ENCODE measurements around the gene NT5M. TPM values are rescaled to one million over a fixed set of nuclear protein-coding genes. Genes with fewer than 3 reads are reported as not detected.
A peak's percentile ranks its signal among the peaks of the same experiment; 100 is the strongest.
"Not testable (repeated sequence)": the region's sequence is repeated elsewhere in the genome, so short reads cannot be mapped to it uniquely, and the experiment has no call there.

Gene NT5M
- total RNA-seq = under 1 TPM in 1 of 2 donors, not detected in 1; 0.92 TPM

- Histone ChIP-seq H3K27me3 (replicated peaks; ENCODE audit: insufficient read depth) (no peaks in the 10 kb centered on the region), H3K4me1 (ENCODE audit: control insufficient read depth in 1 of 2, low read depth in 2 of 2) (peaks cover 8 to 20% of the 10 kb centered on the region in 2 donors), H3K4me3 (peak within 1 kb of the TSS; percentile 67), H3K36me3 (no peaks in the 10 kb centered on the region), H3K9me3 (no peaks in the 10 kb centered on the region), H3K27ac (peak within 1 kb of the TSS; percentile 38 to 43)
- no peak for TF ChIP-seq CTCF (IDR thresholded peaks at IDR 0.05)
- DNase-seq (ENCODE audit: low spot score) (peak; percentile 19), ATAC-seq (ENCODE audit: insufficient number of reproducible peaks, low FRiP score, low read depth) (no peak)
Measured at GRCh38 chr17:17303010-17303846, at the start of gene NT5M. Gene NT5M, plus strand, starts transcription at chr17:17303373. Its CDS starts 178 bp downstream, at chr17:17303551.

- Histone ChIP-seq H3K4me3 (no peak overlapping the region), H3K36me3 (peaks cover 49% of the 10 kb centered on the region), H3K27ac (no peak overlapping the region), H3K9me3 (no peaks in the 10 kb centered on the region), H3K4me1 (ENCODE audit: control insufficient read depth in 1 of 2, low read depth in 2 of 2) (no peaks in the 10 kb centered on the region), H3K27me3 (replicated peaks; ENCODE audit: insufficient read depth) (no peaks in the 10 kb centered on the region)
- no peak for DNase-seq (ENCODE audit: low spot score)
- no peak for TF ChIP-seq CTCF (IDR thresholded peaks at IDR 0.05)
- no peak for ATAC-seq (ENCODE audit: insufficient number of reproducible peaks, low FRiP score, low read depth)
Measured at GRCh38 chr17:17253406-17253805, 49.8 kb upstream of the NT5M start.

- TF ChIP-seq CTCF (IDR thresholded peaks at IDR 0.05) = no peak
- Histone ChIP-seq H3K27me3 (replicated peaks; ENCODE audit: insufficient read depth) (no peaks in the 10 kb centered on the region), H3K9me3 (no peaks in the 10 kb centered on the region), H3K4me3 (no peak overlapping the region), H3K27ac (no peak overlapping the region), H3K4me1 (ENCODE audit: control insufficient read depth in 1 of 2, low read depth in 2 of 2) (no peaks in the 10 kb centered on the region), H3K36me3 (peaks cover 52% of the 10 kb centered on the region)
- no peak for ATAC-seq (ENCODE audit: insufficient number of reproducible peaks, low FRiP score, low read depth)
- DNase-seq (ENCODE audit: low spot score) = no peak
Measured at GRCh38 chr17:17254036-17254435, 49.1 kb upstream of the NT5M start.

- H3K36me3 ChIP-seq = peaks cover 65% of the 10 kb centered on the region
- not testable (repeated sequence) for H3K27ac ChIP-seq; H3K4me1 ChIP-seq (ENCODE audit: control insufficient read depth in 1 of 2, low read depth in 2 of 2); H3K4me3 ChIP-seq; ATAC-seq (ENCODE audit: insufficient number of reproducible peaks, low FRiP score, low read depth); H3K27me3 ChIP-seq (replicated peaks; ENCODE audit: insufficient read depth); DNase-seq (ENCODE audit: low spot score); H3K9me3 ChIP-seq
Measured at GRCh38 chr17:17255689-17256088, 47.5 kb upstream of the NT5M start.

- Histone ChIP-seq H3K27me3 (replicated peaks; ENCODE audit: insufficient read depth) (no peaks in the 10 kb centered on the region), H3K36me3 (peaks cover 66% of the 10 kb centered on the region)
- no peak for TF ChIP-seq CTCF (IDR thresholded peaks at IDR 0.05)
Measured at GRCh38 chr17:17256316-17256715, 46.9 kb upstream of the NT5M start.

More at GRCh38 chr17:17256316-17256715, 46.9 kb upstream of the NT5M start:
- Histone ChIP-seq H3K9me3 (no peaks in the 10 kb centered on the region), H3K4me1 (ENCODE audit: control insufficient read depth in 1 of 2, low read depth in 2 of 2) (no peaks in the 10 kb centered on the region), H3K4me3 (no peak overlapping the region), H3K27ac (no peak overlapping the region)
- no peak for DNase-seq (ENCODE audit: low spot score)
- ATAC-seq (ENCODE audit: insufficient number of reproducible peaks, low FRiP score, low read depth) = no peak

Data from thoracic aorta (tissue), 2 donors.